Endothelial cell of umbilical vein (primary cell): Measurements from ENCODE around the gene METTL14. TPM values are rescaled to one million over a fixed set of nuclear protein-coding genes. Genes with fewer than 3 reads are reported as not detected.

Experiments used
- BruUV-seq: library from RNA; stranded (reverse); fragments of 400-500 nt; replicated peaks from 2 replicates; lab custom pipeline; 2021; lab: Mats Ljungman, UMichigan
- CTCF ChIA-PET: fragments of 300-600, 350-600 bp; sonication (Branson Sonifier 250); formaldehyde crosslinking; loops from one replicate; lab custom pipeline; 2021; ENCODE audit warnings: antibody characterized with exemption, inconsistent platforms; lab: Charles Lee
- POLR2A ChIA-PET: fragments of 300-600, 350-600 bp; sonication (Branson Sonifier 250); formaldehyde crosslinking; loops from one replicate; lab custom pipeline; 2021; ENCODE audit warnings: antibody characterized with exemption, inconsistent platforms; lab: Charles Lee
- DNase-seq: peaks from one replicate; pipeline ENCODE4 v3.0.0-alpha.2; 2011; ENCODE audit warnings: low read depth, low spot score
- FAIRE-seq: peaks from 2 replicates; lab custom pipeline; 2011; peaks lifted over from hg19 to GRCh38; lab: Jason Lieb, UNC
- H2AFZ ChIP-seq: 2 replicates; pipeline ENCODE4 v1.6.0; 2012; ENCODE audit warnings: low read depth, low read length, control low read depth, inconsistent platforms
- H3K27ac ChIP-seq: 2 replicates; pipeline ENCODE4 v1.5.1; 2011; ENCODE audit warnings: low read depth, mild to moderate bottlenecking, control low read depth, low read length, moderate library complexity; ENCODE audit not compliant: insufficient read depth
- H3K27me3 ChIP-seq, 2 experiments: 2 replicates each; pipeline versions ENCODE4 v1.6.0 to v1.6.1; 2011; ENCODE audit warnings: low read length in 2 of 2, mixed read lengths in 1 of 2; ENCODE audit not compliant: control insufficient read depth in 2 of 2, insufficient read depth in 2 of 2
- H3K36me3 ChIP-seq, 2 experiments: 2 replicates in 1 of 2; 3 replicates in 1 of 2; pipeline ENCODE4 v1.5.1; 2011; ENCODE audit warnings: low read length in 2 of 2, mild to moderate bottlenecking in 1 of 2, moderate library complexity in 1 of 2; ENCODE audit not compliant: control insufficient read depth in 2 of 2, insufficient read depth in 2 of 2; ENCODE audit errors: extremely low read depth in 1 of 2
- H3K4me1 ChIP-seq: 3 replicates; pipeline ENCODE4 v1.5.1; 2011; ENCODE audit warnings: mild to moderate bottlenecking, low read length; ENCODE audit not compliant: control insufficient read depth, insufficient read depth; ENCODE audit errors: extremely low read depth
- H3K4me2 ChIP-seq: 2 replicates; pipeline ENCODE4 v1.6.1; 2011; ENCODE audit warnings: low read length, control low read depth, mixed read lengths; ENCODE audit not compliant: insufficient read depth
- H3K4me3 ChIP-seq, 3 experiments: fragments of 200-600 bp in 1 of 3; sonication (generic), shearing (Covaris generic) in 1 of 3; replicated peaks in 1 of 3; 2 replicates each; pipeline ENCODE4 v1.5.1; 2011 to 2016; ENCODE audit warnings: control low read depth in 3 of 3, low read length in 3 of 3, mild to moderate bottlenecking in 2 of 3, inconsistent platforms in 1 of 3, low read depth in 1 of 3, moderate library complexity in 1 of 3; ENCODE audit not compliant: insufficient read depth in 1 of 3
- H3K79me2 ChIP-seq: 2 replicates; pipeline ENCODE4 v1.6.0; 2012; ENCODE audit warnings: low read length, inconsistent platforms; ENCODE audit not compliant: control insufficient read depth, insufficient read depth
- H3K9ac ChIP-seq: replicated peaks from 2 replicates; pipeline ENCODE3; 2011; ENCODE audit warnings: low read length, control low read depth; ENCODE audit not compliant: insufficient read depth; ENCODE audit errors: extremely low read depth
- H3K9me1 ChIP-seq: replicated peaks from 3 replicates; pipeline ENCODE4 v1.6.0; 2011; ENCODE audit warnings: mild to moderate bottlenecking, low read length; ENCODE audit not compliant: control insufficient read depth, insufficient read depth; ENCODE audit errors: extremely low read depth
- H3K9me3 ChIP-seq: replicated peaks from 2 replicates; pipeline ENCODE4 v1.5.1; 2012; ENCODE audit warnings: low read length, inconsistent platforms; ENCODE audit not compliant: control insufficient read depth, insufficient read depth
- H4K20me1 ChIP-seq: replicated peaks from 2 replicates; pipeline ENCODE3; 2011; ENCODE audit warnings: mild to moderate bottlenecking, low read length; ENCODE audit not compliant: control insufficient read depth, insufficient read depth; ENCODE audit errors: extremely low read depth
- CTCF ChIP-seq, 2 donors: IDR thresholded peaks; 1 replicate in 1 of 2; 2 replicates in 1 of 2; pipeline ENCODE4 v1.5.1; 2011; ENCODE audit warnings: low read length in 2 of 2, mild to moderate bottlenecking in 2 of 2, moderate library complexity in 2 of 2, control low read depth in 1 of 2, inconsistent platforms in 1 of 2, low read depth in 1 of 2; ENCODE audit not compliant: insufficient read depth in 1 of 2; ENCODE audit errors: extremely low read depth in 1 of 2
- EZH2 ChIP-seq: IDR thresholded peaks from 2 replicates; pipeline ENCODE4 v1.6.1; 2012; ENCODE audit warnings: borderline replicate concordance, low read depth, mild to moderate bottlenecking, moderate library complexity, low read length, inconsistent platforms; ENCODE audit not compliant: severe bottlenecking
- FOS ChIP-seq: IDR thresholded peaks from 2 replicates; pipeline ENCODE4 v1.6.1; 2011; ENCODE audit warnings: mild to moderate bottlenecking, low read length, moderate library complexity, borderline replicate concordance; ENCODE audit not compliant: insufficient read depth
- GATA2 ChIP-seq: IDR thresholded peaks from 2 replicates; pipeline ENCODE4 v1.7.0; 2011; ENCODE audit warnings: low read depth, mild to moderate bottlenecking, moderate library complexity, mixed read lengths, low read length; ENCODE audit not compliant: insufficient read length, insufficient read depth
- JUN ChIP-seq: IDR thresholded peaks from 2 replicates; pipeline ENCODE4 v1.6.1; 2011; ENCODE audit warnings: borderline replicate concordance, low read depth; ENCODE audit not compliant: insufficient read length, insufficient read depth
- MAX ChIP-seq: IDR thresholded peaks from 2 replicates; pipeline ENCODE4 v1.6.1; 2011; ENCODE audit not compliant: insufficient read depth, insufficient read length
- MYC ChIP-seq: IDR thresholded peaks from one replicate; pipeline ENCODE4 v1.6.1; 2011; ENCODE audit warnings: mild to moderate bottlenecking, low read depth, low read length
- POLR2A ChIP-seq: IDR thresholded peaks from 2 replicates; pipeline ENCODE4 v1.6.1; 2012; ENCODE audit warnings: low read depth, mild to moderate bottlenecking, control low read depth, low read length
- POLR2AphosphoS5 ChIP-seq: IDR thresholded peaks from 2 replicates; pipeline ENCODE4 v1.6.1; 2012; ENCODE audit warnings: low read depth, mild to moderate bottlenecking, control low read depth, low read length, moderate library complexity; ENCODE audit not compliant: insufficient read depth
- dilution Hi-C: fragments of 300-500 bp; cut with MboI; formaldehyde crosslinking; loops from one replicate; pipeline ENCODE4 v1.15.0; 2019; ENCODE audit warnings: low sequenced_read_pairs; ENCODE audit not compliant: extremely low pct_ligation_motif_present
- intact Hi-C: fragments of 100-400 bp; cut with micrococcal nuclease; formaldehyde crosslinking; loops from one replicate; pipeline ENCODE4 v1.10.0; 2022
- polyA plus RNA-seq, 4 experiments: library from polyadenylated mRNA; depleted of rRNA in 3 of 4; stranded (reverse) in 3 of 4; unstranded in 1 of 4; fragments of >200 nt; gene quantifications; 2 replicates each; pipeline versions ENCODE4 v1.2.1 to v1.2.3, GENCODE V29; 2011 to 2012; ENCODE audit warnings: missing spikeins in 1 of 4
- total RNA-seq: library from RNA; stranded (reverse); gene quantifications from 2 replicates; pipeline ENCODE4 v1.2.3, GENCODE V29; 2021

Gene METTL14
- total and polyA plus RNA-seq, 2 donors (not counting 3 experiments of a cell fraction or from before 2014, with no cell fraction given): 6.5 to 38.6 TPM

GRCh38 chr4:118711052-118711451 is 25.9 kb downstream of the METTL14 start:
- no peak for FAIRE-seq
- Histone ChIP-seq H3K27me3 (no peaks in the 10 kb centered on the region), H3K4me3 (no peak overlapping the region), H3K36me3 (peaks cover 2% of the 10 kb centered on the region in 2 experiments), H3K9me3 (no peaks in the 10 kb centered on the region), H3K4me1 (no peaks in the 10 kb centered on the region), H2AFZ (no peak overlapping the region), H3K4me2 (no peak overlapping the region), H4K20me1 (no peaks in the 10 kb centered on the region), H3K9ac (no peak overlapping the region), H3K79me2 (no peaks in the 10 kb centered on the region), H3K27ac (no peak overlapping the region), H3K9me1 (no peaks in the 10 kb centered on the region)
- intact Hi-C loops: no loop called here
- ChIA-PET CTCF (no interaction called here), POLR2A (no interaction called here)
- dilution Hi-C loops: no loop called here
- no TSS peak for BruUV-seq
- TF ChIP-seq JUN (no peak), EZH2 (no peak), MYC (no peak), CTCF (IDR thresholded peaks at IDR 0.05; ENCODE audit: extremely low read depth in 1 of 2, insufficient read depth in 1 of 2, low read depth in 1 of 2, low read length in 2 of 2) (no peak), GATA2 (no peak), FOS (no peak), POLR2A (no peak), MAX (no peak), POLR2AphosphoS5 (no peak)
- no peak for DNase-seq
